BLaER1 treated with 17β-estradiol and CSF1 and Interleukin-3, amounts not matched to agents 10 nM and 100 nM (cell line): ENCODE data around the gene NAT14.

Experiments
- H3K27ac ChIP-seq, 11 experiments: shearing (Covaris generic); formaldehyde crosslinking; 2 replicates each; pipeline ENCODE4 v1.8.1; 2022
- H3K27me3 ChIP-seq, 11 experiments: shearing (Covaris generic); formaldehyde crosslinking; 2 replicates each; pipeline ENCODE4 v1.8.1; 2022
- H3K36me3 ChIP-seq, 11 experiments: shearing (Covaris generic); formaldehyde crosslinking; 2 replicates each; pipeline ENCODE4 v1.8.1; 2022
- H3K4me1 ChIP-seq, 10 experiments: shearing (Covaris generic); formaldehyde crosslinking; 2 replicates each; pipeline ENCODE4 v1.8.1; 2022
- H3K4me2 ChIP-seq, 11 experiments: shearing (Covaris generic); formaldehyde crosslinking; 2 replicates each; pipeline ENCODE4 v1.8.1; 2022
- H3K4me3 ChIP-seq, 10 experiments: shearing (Covaris generic); formaldehyde crosslinking; 2 replicates each; pipeline ENCODE4 v1.8.1; 2022
- H3K9ac ChIP-seq, 11 experiments: shearing (Covaris generic); formaldehyde crosslinking; 2 replicates each; pipeline ENCODE4 v1.8.1; 2022
- H3K9me3 ChIP-seq, 11 experiments: shearing (Covaris generic); formaldehyde crosslinking; replicated peaks in 1 of 11; 2 replicates each; pipeline ENCODE4 v1.8.1; 2022
- H4K20me1 ChIP-seq, 11 experiments: shearing (Covaris generic); formaldehyde crosslinking; 2 replicates each; pipeline ENCODE4 v1.8.1; 2022
- Cebpa-rat ChIP-seq, 11 experiments: shearing (Covaris generic); IDR thresholded peaks; 2 replicates each; pipeline ENCODE4 v1.8.1; 2022

The NAT14 gene

GRCh38 chr19:55451163-55451964 is 33.6 kb upstream of the NAT14 start:
- no peak for TF ChIP-seq Cebpa-rat (IDR thresholded peaks at IDR 0.05)
- peak overlapping the region in 5 of 11 experiments; percentile 28 to 63 (median 46); a peak in 8 of 22 replicates for H3K9ac ChIP-seq
- peak overlapping the region; percentile 26 to 63 (median 54); a peak in 19 of 20 replicates for H3K4me3 ChIP-seq
- H3K27ac ChIP-seq: no peak overlapping the region
- peaks cover 0 to 9% (median 0%) of the 10 kb centered on the region in 11 experiments; a peak in 6 of 22 replicates for H3K9me3 ChIP-seq
- peaks cover 58 to 80% (median 73%) of the 10 kb centered on the region in 11 experiments for H3K27me3 ChIP-seq
- H3K4me1 ChIP-seq: peaks cover 8 to 16% (median 13%) of the 10 kb centered on the region in 10 experiments; a peak in 19 of 20 replicates
- peaks cover 0 to 59% (median 40%) of the 10 kb centered on the region in 11 experiments; a peak in 21 of 22 replicates for H4K20me1 ChIP-seq
- peaks cover 10 to 30% (median 23%) of the 10 kb centered on the region in 11 experiments; a peak in 19 of 22 replicates for H3K36me3 ChIP-seq
- H3K4me2 ChIP-seq: peak overlapping the region; percentile 80 to 96 (median 90)

GRCh38 chr19:55451965-55452748 is 32.8 kb upstream of the NAT14 start:
- no peak overlapping the region for H3K27ac ChIP-seq
- H3K4me2 ChIP-seq: peak overlapping the region; percentile 80 to 96 (median 90)
- peak in 2 of 11 experiments; percentile 19 to 20; a peak in 1 of 22 replicates for TF ChIP-seq Cebpa-rat (IDR thresholded peaks at IDR 0.05)
- H4K20me1 ChIP-seq: peaks cover 0 to 64% (median 48%) of the 10 kb centered on the region in 11 experiments; a peak in 21 of 22 replicates
- H3K4me3 ChIP-seq: peak overlapping the region; percentile 26 to 63 (median 54); a peak in 19 of 20 replicates
- H3K9me3 ChIP-seq: peaks cover 0 to 9% (median 0%) of the 10 kb centered on the region in 11 experiments; a peak in 6 of 22 replicates
- H3K27me3 ChIP-seq: peaks cover 50 to 72% (median 65%) of the 10 kb centered on the region in 11 experiments
- H3K36me3 ChIP-seq: peaks cover 10 to 37% (median 24%) of the 10 kb centered on the region in 11 experiments; a peak in 19 of 22 replicates
- peak overlapping the region in 6 of 11 experiments; percentile 17 to 63 (median 45); a peak in 6 of 22 replicates for H3K9ac ChIP-seq
- H3K4me1 ChIP-seq: peaks cover 8 to 16% (median 13%) of the 10 kb centered on the region in 10 experiments; a peak in 19 of 20 replicates

- H3K4me2 ChIP-seq: peak overlapping the region; percentile 80 to 96 (median 90)
- peaks cover 8 to 19% (median 13%) of the 10 kb centered on the region in 10 experiments; a peak in 19 of 20 replicates for H3K4me1 ChIP-seq
- peaks cover 0 to 65% (median 54%) of the 10 kb centered on the region in 11 experiments; a peak in 21 of 22 replicates for H4K20me1 ChIP-seq
- H3K9ac ChIP-seq: peak overlapping the region in 3 of 11 experiments; percentile 44 to 63 (median 59); a peak in 3 of 22 replicates
- peak overlapping the region; percentile 8 to 63 (median 54); a peak in 18 of 20 replicates for H3K4me3 ChIP-seq
- H3K9me3 ChIP-seq: peaks cover 0 to 9% (median 0%) of the 10 kb centered on the region in 11 experiments; a peak in 6 of 22 replicates
- H3K27ac ChIP-seq: no peak overlapping the region
- peaks cover 10 to 37% (median 24%) of the 10 kb centered on the region in 11 experiments; a peak in 19 of 22 replicates for H3K36me3 ChIP-seq
- no peak for TF ChIP-seq Cebpa-rat (IDR thresholded peaks at IDR 0.05)
- H3K27me3 ChIP-seq: peaks cover 43 to 65% (median 59%) of the 10 kb centered on the region in 11 experiments
These were observed 32.1 kb upstream of the NAT14 start for GRCh38 chr19:55452749-55453346.

GRCh38 chr19:55453511-55454260 is 31.3 kb upstream of the NAT14 start:
- Histone ChIP-seq H3K9me3 (peaks cover 0 to 9% (median 0%) of the 10 kb centered on the region in 11 experiments; a peak in 6 of 22 replicates), H3K4me3 (no peak overlapping the region), H3K4me2 (peak overlapping the region in 1 of 11 experiments; percentile 95; a peak in 1 of 22 replicates), H3K9ac (no peak overlapping the region), H3K4me1 (peaks cover 13 to 28% (median 16%) of the 10 kb centered on the region in 10 experiments; a peak in 19 of 20 replicates), H3K27me3 (peaks cover 41 to 58% (median 52%) of the 10 kb centered on the region in 11 experiments), H4K20me1 (peaks cover 0 to 74% (median 63%) of the 10 kb centered on the region in 11 experiments; a peak in 21 of 22 replicates), H3K36me3 (peaks cover 10 to 37% (median 24%) of the 10 kb centered on the region in 11 experiments; a peak in 19 of 22 replicates), H3K27ac (no peak overlapping the region)
- TF ChIP-seq Cebpa-rat (IDR thresholded peaks at IDR 0.05): no peak

GRCh38 chr19:55454787-55455243 is 30.2 kb upstream of the NAT14 start:
- Histone ChIP-seq H4K20me1 (peaks cover 8 to 85% (median 74%) of the 10 kb centered on the region in 11 experiments; a peak in 21 of 22 replicates), H3K4me2 (no peak overlapping the region), H3K9ac (no peak overlapping the region)

GRCh38 chr19:55455576-55456235 is 29.3 kb upstream of the NAT14 start:
- no peak for TF ChIP-seq Cebpa-rat (IDR thresholded peaks at IDR 0.05)
- Histone ChIP-seq H3K27ac (no peak overlapping the region), H3K9me3 (peaks cover 0 to 9% (median 0%) of the 10 kb centered on the region in 11 experiments; a peak in 6 of 22 replicates), H3K9ac (no peak overlapping the region), H3K4me3 (no peak overlapping the region), H3K4me1 (peaks cover 27 to 48% (median 35%) of the 10 kb centered on the region in 10 experiments), H3K27me3 (peaks cover 25 to 38% (median 32%) of the 10 kb centered on the region in 11 experiments), H3K4me2 (no peak overlapping the region), H4K20me1 (peaks cover 13 to 91% (median 82%) of the 10 kb centered on the region in 11 experiments; a peak in 21 of 22 replicates), H3K36me3 (peaks cover 10 to 37% (median 24%) of the 10 kb centered on the region in 11 experiments; a peak in 19 of 22 replicates)

More at GRCh38 chr19:55454787-55455243, 30.2 kb upstream of the NAT14 start:
- Histone ChIP-seq H3K36me3 (peaks cover 10 to 37% (median 24%) of the 10 kb centered on the region in 11 experiments; a peak in 19 of 22 replicates), H3K27ac (no peak overlapping the region), H3K9me3 (peaks cover 0 to 9% (median 0%) of the 10 kb centered on the region in 11 experiments; a peak in 6 of 22 replicates), H3K4me3 (no peak overlapping the region), H3K27me3 (peaks cover 33 to 46% (median 41%) of the 10 kb centered on the region in 11 experiments), H3K4me1 (peaks cover 18 to 39% (median 26%) of the 10 kb centered on the region in 10 experiments)
- no peak for TF ChIP-seq Cebpa-rat (IDR thresholded peaks at IDR 0.05)
